GM19468 (cell line): ENCODE data around the gene GPR152.
"Not testable (repeated sequence)": the region's sequence is repeated elsewhere in the genome, so short reads cannot be mapped to it uniquely, and the experiment has no call there.

ENCODE experiments used
- ATAC-seq: cut with Tn5 transposase; IDR thresholded peaks from one replicate; pipeline ENCODE4 v1.9.1; 2021; ENCODE audit warnings: mild to moderate bottlenecking, moderate library complexity, moderate number of reproducible peaks; ENCODE audit not compliant: unreplicated experiment; ENCODE audit errors: extremely low read depth

The GPR152 gene

DNA sequence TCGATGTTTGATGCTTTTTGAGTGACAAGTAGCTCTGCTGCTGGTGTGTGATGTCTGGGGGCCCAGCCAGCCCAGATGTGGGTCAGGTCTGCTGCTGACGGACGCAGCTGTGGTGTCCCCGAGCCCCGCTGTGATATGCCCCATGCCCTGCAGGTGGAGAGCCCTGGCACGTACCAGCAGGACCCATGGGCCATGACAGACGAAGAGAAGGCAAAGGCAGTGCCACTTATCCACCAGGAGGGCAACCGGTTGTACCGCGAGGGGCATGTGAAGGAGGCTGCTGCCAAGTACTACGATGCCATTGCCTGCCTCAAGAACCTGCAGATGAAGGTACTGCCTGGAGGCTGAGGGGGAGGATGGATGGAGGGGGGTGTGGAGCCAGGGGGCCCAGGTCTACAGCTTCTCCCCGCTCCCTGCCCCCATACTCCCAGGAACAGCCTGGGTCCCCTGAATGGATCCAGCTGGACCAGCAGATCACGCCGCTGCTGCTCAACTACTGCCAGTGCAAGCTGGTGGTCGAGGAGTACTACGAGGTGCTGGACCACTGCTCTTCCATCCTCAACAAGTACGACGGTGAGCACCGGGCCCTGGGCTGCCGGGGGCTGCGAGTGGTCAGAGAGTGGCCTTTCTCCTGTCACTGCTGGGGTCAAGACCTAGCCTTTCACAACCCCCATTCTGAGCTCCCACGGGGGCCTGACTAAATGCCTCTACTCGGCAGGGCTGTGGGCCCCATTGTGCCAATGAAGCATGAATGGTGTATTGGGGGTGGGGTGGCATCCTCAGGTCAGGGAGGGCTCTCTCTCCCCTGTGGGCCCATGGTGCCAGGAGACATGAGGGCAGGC is 37.6 kb upstream of the GPR152 start:
- ATAC-seq = no peak

DNA sequence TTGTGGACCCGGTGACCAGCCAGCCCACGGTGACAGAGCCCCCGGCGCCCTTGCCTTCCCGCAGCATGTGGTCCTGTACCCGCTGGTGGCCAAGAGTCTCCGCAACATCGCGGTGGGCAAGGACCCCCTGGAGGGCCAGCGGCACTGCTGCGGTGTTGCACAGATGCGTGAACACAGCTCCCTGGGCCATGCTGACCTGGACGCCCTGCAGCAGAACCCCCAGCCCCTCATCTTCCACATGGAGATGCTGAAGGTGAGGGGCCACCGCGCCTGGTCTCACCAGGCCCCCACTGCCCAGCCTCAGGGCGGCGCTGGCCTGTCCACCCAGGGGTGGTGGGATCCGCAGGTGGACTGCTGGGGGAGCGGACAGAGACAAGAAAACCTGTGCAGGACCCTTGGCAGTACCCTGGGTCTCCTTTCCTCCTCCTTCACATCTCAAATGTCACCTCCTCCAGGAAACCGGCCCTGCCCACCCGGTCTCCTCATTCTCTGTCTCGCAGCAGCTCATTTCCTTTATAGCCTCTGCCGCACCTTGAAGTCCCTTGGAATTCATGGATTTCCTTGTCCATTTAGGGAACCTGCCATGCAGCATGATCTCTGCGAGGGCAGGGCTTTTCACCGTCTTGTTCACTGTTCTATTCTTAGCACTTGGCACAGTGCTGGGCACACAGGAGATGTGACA is 36.8 kb upstream of the GPR152 start:
- ATAC-seq = no peak

DNA sequence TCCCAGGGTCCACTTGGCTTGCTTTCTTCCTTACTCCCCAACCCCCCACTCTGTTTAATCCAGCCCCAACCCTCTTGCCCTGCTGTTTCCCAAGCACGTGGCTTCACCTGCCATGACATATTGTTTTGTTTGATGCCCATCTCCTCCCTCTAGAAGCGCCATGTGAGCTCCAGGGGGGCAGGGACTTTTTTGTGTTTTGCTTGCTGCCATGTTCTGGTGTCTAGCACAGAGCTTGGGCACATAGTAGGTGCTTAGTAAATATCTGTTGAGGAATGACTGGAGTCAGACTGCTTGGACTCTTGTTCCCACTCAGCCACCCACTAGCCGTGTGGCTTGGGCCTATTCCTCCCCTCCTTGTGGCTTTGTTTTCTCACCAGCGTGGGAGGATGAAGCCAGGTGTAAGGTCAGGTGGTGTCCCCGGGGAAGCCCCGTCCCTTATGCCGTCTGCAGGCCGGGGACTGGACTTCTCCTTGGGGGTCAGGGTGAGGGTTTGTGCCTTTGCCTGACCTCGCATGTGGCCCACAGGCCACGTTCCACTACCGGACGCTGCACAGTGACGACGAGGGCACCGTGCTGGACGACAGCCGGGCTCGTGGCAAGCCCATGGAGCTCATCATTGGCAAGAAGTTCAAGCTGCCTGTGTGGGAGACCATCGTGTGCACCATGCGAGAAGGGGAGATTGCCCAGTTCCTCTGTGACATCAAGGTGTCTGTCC is 34.1 kb upstream of the GPR152 start:
- ATAC-seq = no peak

DNA sequence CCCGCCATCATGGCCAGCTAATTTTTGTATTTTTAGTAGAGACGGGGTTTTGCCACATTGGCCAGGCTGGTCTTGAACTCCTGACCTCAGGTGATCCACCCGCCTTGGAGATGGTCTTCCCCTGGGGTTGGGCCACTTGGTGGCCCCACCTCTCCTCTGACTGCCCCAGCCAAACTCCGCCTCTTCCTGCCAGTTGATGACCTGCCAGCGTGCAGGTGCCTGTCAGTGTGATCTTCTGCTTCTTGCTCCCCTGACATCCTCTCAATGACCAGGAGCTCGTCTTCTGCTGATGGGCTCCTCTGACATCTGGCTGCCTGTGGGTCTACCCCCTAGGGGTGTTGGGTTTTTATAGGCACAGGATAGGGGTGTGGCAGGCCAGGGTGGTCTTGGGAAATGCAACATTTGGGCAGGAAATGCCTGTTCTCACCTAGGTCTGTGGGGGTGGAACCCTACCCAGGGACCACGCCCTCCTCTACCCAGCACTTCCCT is 33.4 kb upstream of the GPR152 start:
- not testable (repeated sequence) for ATAC-seq

DNA sequence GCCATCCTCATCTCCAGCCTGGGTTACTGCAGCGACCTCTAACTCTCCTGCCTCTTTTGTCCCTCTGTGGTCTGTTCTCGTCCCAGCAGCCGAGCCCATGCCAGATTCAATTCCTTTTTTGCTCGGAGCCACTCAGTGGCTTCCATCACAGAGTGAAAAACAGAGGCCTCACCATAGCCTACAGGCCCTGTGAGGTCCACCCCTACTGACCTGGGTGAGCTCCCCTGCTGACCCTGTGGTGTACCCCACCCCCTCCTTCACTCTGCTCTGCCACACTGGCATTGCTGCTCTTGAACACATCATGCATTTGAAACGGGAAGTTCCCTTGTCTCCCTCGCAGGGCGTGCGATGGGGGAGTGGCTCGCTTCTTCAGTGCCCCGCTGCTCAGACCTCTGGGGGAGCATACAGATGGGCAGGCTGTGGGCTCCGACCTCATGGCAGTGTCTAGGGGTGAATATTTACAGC is 32.4 kb upstream of the GPR152 start:
- ATAC-seq = no peak

DNA sequence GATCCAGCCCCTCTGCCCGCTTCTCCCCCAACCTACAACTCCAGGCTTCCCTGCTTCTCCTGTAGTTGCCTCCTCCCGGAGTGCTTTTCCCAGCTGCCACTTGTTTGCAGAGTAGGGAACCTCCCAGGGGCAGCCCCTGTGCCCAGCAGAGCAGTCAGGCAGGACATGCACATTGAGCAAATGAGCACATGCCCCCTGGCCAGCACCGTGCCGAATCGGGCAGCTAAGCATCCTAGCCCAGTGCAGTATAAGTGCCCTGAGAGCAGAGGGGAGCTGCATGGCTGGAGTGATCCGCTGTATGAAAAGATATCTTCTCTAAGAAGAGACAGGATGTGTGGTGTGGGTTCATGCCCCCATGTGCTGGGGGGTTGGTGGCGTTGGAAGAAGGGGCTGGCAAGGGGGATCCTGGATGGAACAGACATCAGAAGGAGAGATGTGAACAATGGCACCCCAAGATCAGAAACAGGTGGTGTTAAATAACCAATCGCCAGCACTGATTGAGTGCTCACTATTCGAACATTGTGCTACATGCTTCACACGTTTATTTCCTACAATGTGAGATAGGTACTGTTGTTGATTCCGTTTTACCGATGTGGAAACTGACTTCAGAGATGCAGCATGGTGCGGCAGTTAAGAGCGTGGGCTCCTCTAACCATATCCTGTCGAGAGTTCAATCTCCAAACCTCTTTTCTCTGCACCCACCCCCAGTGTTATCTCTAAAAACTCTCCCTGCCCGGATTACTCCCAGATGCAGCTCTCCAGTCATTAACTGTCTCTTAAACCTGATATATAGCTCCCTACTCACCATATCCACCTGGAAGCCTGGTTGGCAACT is 31.5 kb upstream of the GPR152 start:
- ATAC-seq = no peak

DNA sequence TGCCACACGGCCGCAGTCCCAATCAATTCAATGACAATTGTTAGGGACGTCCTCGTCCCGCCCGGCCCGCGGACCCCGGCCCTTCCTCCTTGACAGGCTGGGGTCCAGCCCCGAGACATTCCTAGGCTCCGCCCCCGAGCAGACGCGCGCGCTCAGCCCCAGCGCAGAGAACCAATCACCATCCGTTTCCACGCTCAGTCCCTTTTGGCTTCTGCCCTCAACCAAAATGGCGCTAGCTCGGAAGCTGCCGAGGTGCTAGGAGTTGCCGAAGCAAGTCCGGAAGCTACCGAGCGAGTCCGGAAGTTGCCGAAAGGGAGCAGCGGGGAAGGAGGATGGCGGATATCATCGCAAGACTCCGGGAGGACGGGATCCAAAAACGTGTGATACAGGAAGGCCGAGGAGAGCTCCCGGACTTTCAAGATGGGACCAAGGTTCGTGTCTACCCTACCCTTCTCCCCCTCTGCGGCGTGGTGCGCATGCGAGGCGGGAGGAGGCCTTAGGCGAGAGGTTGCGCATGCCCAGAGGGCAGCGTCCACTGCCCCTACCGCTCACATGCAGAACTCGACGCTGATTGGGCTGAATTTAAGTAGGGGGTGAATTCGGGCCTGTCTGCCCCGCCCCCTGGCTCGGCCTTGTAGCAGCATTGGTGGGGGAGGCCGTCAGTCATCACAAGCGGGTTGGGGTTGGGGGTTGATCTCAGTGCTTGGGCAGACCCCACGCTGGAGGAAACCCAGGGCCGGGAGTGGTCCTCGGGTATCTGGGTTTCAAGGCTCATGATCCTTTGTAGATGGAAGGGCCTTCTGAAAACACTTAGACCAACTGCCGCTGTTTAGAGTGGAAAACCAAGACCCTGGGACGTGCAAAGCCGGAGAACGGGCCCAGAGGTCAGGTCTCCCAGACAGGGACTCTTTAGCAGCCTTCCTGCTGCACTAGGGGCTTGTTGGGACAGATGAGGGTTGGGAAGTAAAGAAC is 30.6 kb upstream of the GPR152 start, which contains the start of gene AIP:
AIP (plus strand) TSS at position 200 of the 972 bp plus-strand sequence; CDS start at position 333, 133 bp downstream.
- peak; percentile 36 for ATAC-seq

DNA sequence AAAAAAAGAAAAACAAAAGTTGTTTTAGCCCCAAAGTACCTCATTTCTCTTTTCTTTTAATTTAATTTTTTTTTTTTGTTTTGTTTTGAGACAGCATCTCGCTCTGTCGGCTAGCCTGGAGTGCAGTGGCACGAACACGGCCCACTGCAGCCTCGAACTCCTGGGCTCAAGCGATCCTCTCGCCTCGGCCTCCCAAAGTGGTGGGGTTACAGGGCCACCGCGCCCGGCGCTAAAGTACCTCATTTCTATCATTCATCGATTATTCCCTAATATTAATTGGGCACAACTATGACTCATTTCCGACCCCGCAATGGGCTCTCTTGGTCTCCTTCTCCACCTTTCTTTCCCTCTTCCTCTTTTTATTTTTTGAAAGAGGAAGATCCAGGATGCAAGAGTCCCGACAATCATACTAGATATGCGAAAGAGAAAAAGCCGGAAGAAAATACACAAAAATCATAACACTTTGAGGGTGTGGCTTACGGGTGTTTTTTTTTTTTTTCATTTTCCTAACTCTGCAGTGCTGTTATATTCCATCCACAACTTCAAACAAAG is 29.8 kb upstream of the GPR152 start:
- ATAC-seq = no peak

DNA sequence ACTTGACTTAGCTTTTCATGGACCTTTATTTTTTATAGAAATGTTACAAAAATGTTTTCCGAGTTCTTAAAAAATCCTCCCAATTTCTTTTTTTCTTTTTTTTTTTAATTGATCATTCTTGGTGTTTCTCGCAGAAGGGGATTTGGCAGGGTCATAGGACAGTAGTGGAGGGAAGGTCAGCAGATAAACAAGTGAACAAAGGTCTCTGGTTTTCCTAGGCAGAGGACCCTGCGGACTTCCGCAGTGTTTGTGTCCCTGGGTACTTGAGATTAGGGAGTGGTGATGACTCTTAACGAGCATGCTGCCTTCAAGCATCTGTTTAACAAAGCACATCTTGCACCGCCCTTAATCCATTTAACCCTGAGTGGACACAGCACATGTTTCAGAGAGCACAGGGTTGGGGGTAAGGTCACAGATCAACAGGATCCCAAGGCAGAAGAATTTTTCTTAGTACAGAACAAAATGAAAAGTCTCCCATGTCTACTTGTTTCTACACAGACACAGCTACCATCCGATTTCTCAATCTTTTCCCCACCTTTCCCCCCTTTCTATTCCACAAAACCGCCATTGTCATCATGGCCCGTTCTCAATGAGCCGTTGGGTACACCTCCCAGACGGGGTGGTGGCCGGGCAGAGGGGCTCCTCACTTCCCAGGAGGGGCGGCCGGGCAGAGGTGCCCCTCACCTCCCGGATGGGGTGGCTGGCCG is 25.0 kb upstream of the GPR152 start:
- ATAC-seq = not testable (repeated sequence)

DNA sequence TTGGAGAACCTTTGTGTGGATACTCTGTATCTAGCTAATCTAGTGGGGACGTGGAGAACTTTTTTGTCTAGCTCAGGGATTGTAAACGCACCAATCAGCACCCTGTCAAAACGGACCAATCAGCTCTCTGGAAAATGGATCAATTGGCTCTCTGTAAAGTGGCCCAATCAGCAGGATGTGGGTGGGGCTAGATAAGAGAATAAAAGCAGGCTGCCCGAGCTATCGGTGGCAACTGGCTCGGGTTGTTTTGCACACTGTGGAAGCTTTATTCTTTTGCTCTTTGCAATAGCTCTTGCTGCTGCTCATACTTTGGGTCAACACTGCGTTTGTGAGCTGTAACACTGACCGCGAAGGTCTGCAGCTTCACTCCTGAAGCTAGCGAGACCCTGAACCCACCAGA is 24.2 kb upstream of the GPR152 start:
- not testable (repeated sequence) for ATAC-seq

DNA sequence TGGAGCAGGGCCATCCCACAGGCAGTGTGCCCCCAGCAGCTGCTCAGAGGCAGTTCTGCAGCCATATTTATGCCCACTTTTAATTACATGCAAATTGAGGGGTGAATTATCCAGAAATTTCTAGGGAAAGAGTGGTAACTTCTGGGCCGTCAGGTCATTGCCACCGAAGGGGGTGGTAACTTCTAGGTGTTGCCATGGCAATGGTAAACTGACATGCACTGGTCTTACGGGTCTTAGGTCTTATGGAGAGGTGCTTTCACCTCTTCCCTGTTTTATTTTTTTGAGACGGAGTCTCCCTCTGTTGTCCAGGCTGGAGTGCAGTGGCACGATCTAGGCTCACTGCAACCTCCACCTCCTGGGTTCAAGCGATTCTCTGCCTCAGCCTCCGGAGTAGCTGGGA is 20.4 kb upstream of the GPR152 start:
- ATAC-seq = no peak

DNA sequence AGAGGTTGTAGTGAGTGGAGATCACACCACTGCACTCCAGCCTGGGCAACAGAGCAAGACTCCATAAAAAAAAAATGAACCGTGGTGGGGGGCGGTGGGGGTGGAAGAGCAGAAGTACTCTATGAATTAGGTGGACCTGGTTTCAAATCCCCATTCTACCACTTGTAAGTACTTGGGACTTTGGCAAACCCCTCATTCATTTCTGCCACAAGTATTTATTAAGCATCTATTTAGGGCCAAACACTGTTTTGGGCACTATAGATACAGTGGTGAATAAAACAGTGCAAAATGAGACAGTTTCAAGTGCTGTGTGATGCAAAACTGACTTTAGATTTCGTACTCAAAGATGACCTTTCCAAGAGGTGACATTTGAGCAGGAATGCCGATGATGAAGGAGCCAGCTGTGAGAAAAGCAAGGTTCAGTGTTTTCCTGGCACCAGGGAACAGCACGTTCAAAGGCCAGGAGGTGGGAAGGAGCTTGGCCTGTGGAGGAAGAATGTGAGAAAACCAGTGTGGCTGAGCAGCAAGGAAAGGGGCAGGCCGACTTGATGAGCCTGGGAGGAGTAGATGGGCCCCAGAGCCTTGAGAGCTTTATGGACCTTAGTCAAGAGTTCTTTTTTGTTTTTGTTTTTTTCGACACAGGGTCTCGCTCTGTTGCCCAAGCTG is 17.9 kb upstream of the GPR152 start:
- ATAC-seq = no peak

DNA sequence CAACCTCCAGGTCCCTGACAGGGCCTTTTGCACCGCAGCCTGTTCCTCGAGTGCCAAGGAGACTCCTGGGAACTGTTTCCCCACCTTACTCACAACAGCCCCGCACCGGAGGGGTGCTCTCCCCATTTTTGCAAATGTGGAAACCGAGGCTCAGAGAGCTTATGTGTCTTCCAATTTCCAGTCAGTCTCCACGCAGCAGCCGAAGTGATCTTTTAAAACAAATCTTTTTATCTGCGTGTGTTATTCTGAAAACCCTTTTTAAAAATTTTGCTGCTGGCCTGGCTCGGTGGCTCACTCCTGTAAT is 16.9 kb upstream of the GPR152 start:
- no peak for ATAC-seq

DNA sequence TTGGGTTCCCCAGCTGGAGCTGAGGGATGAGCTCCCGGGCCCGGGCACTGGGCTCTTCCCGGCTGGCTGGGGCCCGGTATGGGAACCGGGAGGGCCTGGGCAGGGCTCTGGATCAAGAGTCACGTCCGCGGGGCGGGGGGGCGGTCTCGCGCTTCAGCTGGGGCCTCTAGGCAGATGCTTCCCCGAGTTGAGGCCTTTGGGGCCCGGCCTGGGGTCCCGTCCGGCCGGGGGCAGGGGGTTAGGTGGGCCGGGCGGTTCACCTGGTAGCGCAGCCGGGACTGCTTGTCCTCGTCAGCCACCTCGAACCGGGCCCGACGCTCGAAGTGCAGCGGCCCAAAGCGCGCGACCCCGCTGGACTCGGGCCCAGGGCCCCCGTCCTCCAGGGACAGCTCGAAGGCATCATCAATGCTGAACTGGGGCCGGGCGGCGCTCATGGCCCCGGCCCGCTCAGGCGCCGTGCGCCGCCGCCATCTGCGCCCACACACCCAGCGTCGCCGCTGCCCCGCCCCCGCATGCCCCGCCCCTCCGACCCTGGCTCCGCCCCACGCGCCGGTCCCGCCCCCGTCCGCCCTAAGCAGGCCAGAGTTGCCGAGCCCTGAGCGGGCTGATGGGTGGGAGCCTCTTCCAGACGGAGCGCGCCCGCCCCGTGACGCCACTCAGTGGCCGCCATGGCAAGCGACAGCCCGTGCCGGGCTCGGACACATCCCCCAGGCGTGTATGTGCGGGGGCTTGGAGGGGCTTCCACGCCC is 16.4 kb upstream of the GPR152 start, which contains the start of gene TMEM134:
TMEM134 (minus strand) TSS at position 493 of the 749 bp plus-strand sequence; CDS start at position 434, 59 bp downstream.
- ATAC-seq = peak; percentile 36

DNA sequence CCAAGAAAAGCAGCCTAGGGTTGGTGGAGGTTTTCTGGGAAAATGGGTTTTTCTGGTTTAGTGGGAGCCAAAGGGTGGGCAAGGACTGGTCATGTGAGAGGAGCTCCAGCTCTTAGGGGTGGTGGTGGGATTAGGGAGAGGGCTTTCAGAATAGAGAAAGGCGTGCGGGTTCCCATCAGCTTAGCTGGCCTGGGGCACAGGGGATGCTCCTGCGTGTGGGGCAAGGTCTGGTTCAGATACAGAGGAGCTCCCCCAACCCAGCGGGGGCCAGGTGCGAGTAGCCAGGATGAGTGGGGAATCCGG is 15.9 kb upstream of the GPR152 start:
- ATAC-seq = no peak

DNA sequence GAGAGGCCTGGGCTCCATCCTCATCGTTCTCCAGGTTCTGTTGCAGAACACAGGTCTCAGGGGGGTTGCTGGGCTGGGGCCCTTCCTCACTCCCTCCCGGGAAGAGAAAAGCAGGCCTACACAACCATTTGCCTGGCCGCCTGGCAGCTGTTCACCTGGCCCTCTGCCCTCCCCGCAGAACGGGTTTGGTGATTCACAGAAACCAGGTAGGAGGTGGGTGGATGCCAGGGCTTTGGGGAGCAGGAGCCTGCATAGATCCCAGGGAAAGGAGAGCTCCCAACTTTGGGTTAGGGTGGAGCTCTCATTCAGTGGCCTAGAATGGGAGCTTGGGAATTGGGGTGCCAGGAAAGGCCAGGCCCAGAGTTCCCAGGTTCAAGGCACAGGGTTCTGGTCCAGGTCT is 15.5 kb upstream of the GPR152 start:
- no peak for ATAC-seq
